ENCODE data around the gene PPEF2.

Gene PPEF2

DNA sequence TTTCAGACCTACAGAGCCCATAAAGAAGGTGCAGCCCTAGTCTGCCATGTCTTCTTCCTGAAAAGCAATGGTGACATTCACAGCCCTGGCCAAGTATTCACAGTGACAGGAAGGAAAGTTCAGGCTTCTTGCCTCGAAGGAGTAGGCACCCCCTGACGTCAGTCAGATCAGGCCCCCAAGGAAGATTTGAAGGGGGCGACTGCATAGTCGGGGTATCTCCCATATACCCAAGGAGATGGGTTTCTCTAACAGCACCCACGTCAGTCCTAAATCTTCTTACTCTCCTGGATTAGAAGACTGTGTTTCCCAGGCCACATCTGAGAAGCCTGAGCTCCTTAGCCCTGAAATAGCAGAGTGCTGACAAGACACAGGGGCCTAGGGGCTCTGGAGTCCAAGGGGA, at the start of gene PPEF2:
Gene PPEF2 (minus strand): TSS at position 101 of the 400 bp plus-strand sequence. CDS start 6,127 bp downstream, outside the sequence.
- H3K4me3 ChIP-seq (ENCODE audit: low read depth, low read length), result no peak within 1 kb of the TSS
- no peak for TF ChIP-seq CTCF (IDR thresholded peaks at IDR 0.05; ENCODE audit: low read depth, low read length)

DNA sequence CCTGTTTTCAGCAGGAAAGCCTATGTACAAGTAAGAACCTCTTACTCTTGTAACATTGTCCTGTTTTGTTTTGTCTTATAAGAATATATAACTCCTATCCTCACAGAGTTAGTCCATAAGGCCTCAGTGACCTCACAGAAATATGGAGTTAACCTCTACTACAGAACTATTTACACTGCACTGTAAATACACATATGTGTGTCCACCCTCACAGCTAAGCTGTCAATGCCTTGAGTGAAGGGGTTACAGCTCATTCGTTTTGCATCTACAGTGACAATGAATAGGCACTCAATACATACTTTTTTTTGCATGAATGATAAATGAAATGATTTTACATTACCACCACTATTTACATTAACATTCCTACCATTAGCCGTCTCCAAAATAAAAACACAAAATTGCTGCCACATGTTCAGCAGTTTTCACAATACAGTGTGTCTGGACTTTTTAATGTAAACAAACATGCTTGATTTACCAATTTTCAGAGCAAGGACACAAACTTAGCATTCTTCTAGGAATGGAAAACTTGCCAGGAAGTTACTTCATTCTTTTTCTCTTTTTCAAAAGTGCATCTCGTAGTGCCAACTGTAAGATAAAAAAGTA, 48.1 kb upstream of the PPEF2 start:
- no peak overlapping the region for H3K4me3 ChIP-seq (ENCODE audit: low read depth, low read length)
- TF ChIP-seq CTCF (IDR thresholded peaks at IDR 0.05; ENCODE audit: low read depth, low read length), result no peak

GRCh38 chr4:75948822-75949444, 46.7 kb upstream of the PPEF2 start:
- no peak for TF ChIP-seq CTCF (IDR thresholded peaks at IDR 0.05; ENCODE audit: low read depth, low read length)
- H3K4me3 ChIP-seq (ENCODE audit: low read depth, low read length), result no peak overlapping the region

GRCh38 chr4:75940692-75941253, 38.5 kb upstream of the PPEF2 start, which contains the start of gene NAAA:
TSS of gene NAAA (minus strand) at chr4:75941013. CDS start at chr4:75940949, 64 bp downstream.
- TF ChIP-seq CTCF (IDR thresholded peaks at IDR 0.05; ENCODE audit: low read depth, low read length), result no peak
- peak within 1 kb of the TSS; percentile 68 for H3K4me3 ChIP-seq (ENCODE audit: low read depth, low read length)

- H3K4me3 ChIP-seq (ENCODE audit: low read depth, low read length), result peak overlapping the region; percentile 68
- no peak for TF ChIP-seq CTCF (IDR thresholded peaks at IDR 0.05; ENCODE audit: low read depth, low read length)
Measured at GRCh38 chr4:75939890-75940691, 37.8 kb upstream of the PPEF2 start.

- no peak for TF ChIP-seq CTCF (IDR thresholded peaks at IDR 0.05; ENCODE audit: low read depth, low read length)
- no peak overlapping the region for H3K4me3 ChIP-seq (ENCODE audit: low read depth, low read length)
Measured at GRCh38 chr4:75935628-75936027, 33.4 kb upstream of the PPEF2 start.
